NB4 (cell line): ENCODE measurements around the gene CUX1.

Source experiments
- DNase-seq: peaks from one replicate; pipeline ENCODE4 v3.0.0; 2010; ENCODE audit warnings: low read depth
- H3K4me3 ChIP-seq: one replicate; pipeline ENCODE4 v1.5.1; 2011; ENCODE audit warnings: mild to moderate bottlenecking, low read depth, low read length, moderate library complexity
- CTCF ChIP-seq: IDR thresholded peaks from one replicate; pipeline ENCODE4 v1.5.1; 2012; ENCODE audit warnings: low read depth, low read length
- MAX ChIP-seq: IDR thresholded peaks from 2 replicates; pipeline ENCODE4 v1.6.1; 2011; ENCODE audit warnings: low read depth, low read length
- MYC ChIP-seq: IDR thresholded peaks from 2 replicates; pipeline ENCODE4 v1.6.1; 2011; ENCODE audit warnings: low read depth, low read length
- POLR2A ChIP-seq: IDR thresholded peaks from 2 replicates; pipeline ENCODE4 v1.6.1; 2011; ENCODE audit warnings: mild to moderate bottlenecking; ENCODE audit not compliant: insufficient read length; ENCODE audit errors: extremely low read depth

Gene CUX1

GRCh38 chr7:102103027-102103372 lies 285.6 kb downstream of the CUX1 start:
- H3K4me3 ChIP-seq, result no peak overlapping the region
- TF ChIP-seq MAX, result no peak
- no peak for TF ChIP-seq POLR2A
- TF ChIP-seq CTCF, result no peak
- TF ChIP-seq MYC, result no peak
- DNase-seq, result no peak

GRCh38 chr7:102104245-102104644 lies 286.8 kb downstream of the CUX1 start:
- no peak overlapping the region for H3K4me3 ChIP-seq
- DNase-seq, result no peak
- TF ChIP-seq MAX, result no peak
- no peak for TF ChIP-seq CTCF
- TF ChIP-seq MYC, result no peak
- no peak for TF ChIP-seq POLR2A

GRCh38 chr7:102106625-102107024 lies 289.2 kb downstream of the CUX1 start:
- TF ChIP-seq POLR2A (no peak), MYC (no peak), CTCF (no peak)
- DNase-seq, result no peak
- no peak overlapping the region for H3K4me3 ChIP-seq

GRCh38 chr7:102107474-102108104 lies 290.2 kb downstream of the CUX1 start:
- no peak for DNase-seq
- no peak overlapping the region for H3K4me3 ChIP-seq

GRCh38 chr7:102111061-102112041 lies 293.9 kb downstream of the CUX1 start:
- TF ChIP-seq MAX (no peak), MYC (no peak), CTCF (no peak), POLR2A (no peak)
- DNase-seq, result no peak
- H3K4me3 ChIP-seq, result no peak overlapping the region

More at GRCh38 chr7:102107474-102108104, 290.2 kb downstream of the CUX1 start:
- TF ChIP-seq MAX (no peak), POLR2A (no peak), MYC (no peak), CTCF (no peak)
